ENCODE data around the gene GP5.

GP5 gene

GRCh38 chr3:194424953-194425352 lies 25.9 kb upstream of the GP5 start:
- Histone ChIP-seq H3K79me2 (ENCODE audit: control insufficient read depth, insufficient read depth, low read length, unreplicated experiment) (peaks cover 15% of the 10 kb centered on the region), H2AFZ (ENCODE audit: low read length, unreplicated experiment) (no peak overlapping the region), H3K27me3 (ENCODE audit: insufficient read depth, low read length) (no peaks in the 10 kb centered on the region), H3K27ac (ENCODE audit: low read depth, low read length) (peak overlapping the region; percentile 27; the same call in 1 of the 2 replicates), H3K36me3 (ENCODE audit: insufficient read depth, low read length) (peaks cover 47% of the 10 kb centered on the region), H3K4me1 (ENCODE audit: control insufficient read depth, insufficient read depth, low read length, unreplicated experiment) (peaks cover 34% of the 10 kb centered on the region), H3K4me3 (ENCODE audit: low read depth, low read length) (no peak overlapping the region)

- Histone ChIP-seq H3K4me1 (ENCODE audit: control insufficient read depth, insufficient read depth, low read length, unreplicated experiment) (peaks cover 34% of the 10 kb centered on the region), H3K79me2 (ENCODE audit: control insufficient read depth, insufficient read depth, low read length, unreplicated experiment) (peaks cover 12% of the 10 kb centered on the region), H3K27me3 (ENCODE audit: insufficient read depth, low read length) (no peaks in the 10 kb centered on the region), H3K27ac (ENCODE audit: low read depth, low read length) (no peak overlapping the region), H3K4me3 (ENCODE audit: low read depth, low read length) (no peak overlapping the region), H2AFZ (ENCODE audit: low read length, unreplicated experiment) (no peak overlapping the region), H3K36me3 (ENCODE audit: insufficient read depth, low read length) (peaks cover 45% of the 10 kb centered on the region)
Measured at GRCh38 chr3:194424373-194424772, 25.3 kb upstream of the GP5 start.

GRCh38 chr3:194423317-194423716 lies 24.3 kb upstream of the GP5 start:
- 0 out of 2 replicates have a peak overlapping the region, but pooled peaks have one; percentile 34 for H3K27ac ChIP-seq (ENCODE audit: low read depth, low read length)
- H3K36me3 ChIP-seq (ENCODE audit: insufficient read depth, low read length) = peaks cover 49% of the 10 kb centered on the region
- H3K4me1 ChIP-seq (ENCODE audit: control insufficient read depth, insufficient read depth, low read length, unreplicated experiment) = peaks cover 34% of the 10 kb centered on the region
- H3K27me3 ChIP-seq (ENCODE audit: insufficient read depth, low read length) = no peaks in the 10 kb centered on the region
- H3K4me3 ChIP-seq (ENCODE audit: low read depth, low read length) = no peak overlapping the region
- H2AFZ ChIP-seq (ENCODE audit: low read length, unreplicated experiment) = no peak overlapping the region
- H3K79me2 ChIP-seq (ENCODE audit: control insufficient read depth, insufficient read depth, low read length, unreplicated experiment) = peaks cover 18% of the 10 kb centered on the region

- Histone ChIP-seq H3K27ac (ENCODE audit: low read depth, low read length) (peak overlapping the region; percentile 34; the same call in 1 of the 2 replicates), H3K4me1 (ENCODE audit: control insufficient read depth, insufficient read depth, low read length, unreplicated experiment) (peaks cover 34% of the 10 kb centered on the region), H3K27me3 (ENCODE audit: insufficient read depth, low read length) (no peaks in the 10 kb centered on the region), H3K79me2 (ENCODE audit: control insufficient read depth, insufficient read depth, low read length, unreplicated experiment) (peaks cover 18% of the 10 kb centered on the region), H3K4me3 (ENCODE audit: low read depth, low read length) (no peak overlapping the region), H2AFZ (ENCODE audit: low read length, unreplicated experiment) (no peak overlapping the region), H3K36me3 (ENCODE audit: insufficient read depth, low read length) (peaks cover 43% of the 10 kb centered on the region)
Measured at GRCh38 chr3:194422188-194422587, 23.1 kb upstream of the GP5 start.

GRCh38 chr3:194418671-194419070 lies 19.6 kb upstream of the GP5 start:
- Histone ChIP-seq H3K4me3 (ENCODE audit: low read depth, low read length) (no peak overlapping the region), H3K36me3 (ENCODE audit: insufficient read depth, low read length) (peaks cover 34% of the 10 kb centered on the region), H3K4me1 (ENCODE audit: control insufficient read depth, insufficient read depth, low read length, unreplicated experiment) (peaks cover 20% of the 10 kb centered on the region), H3K27ac (ENCODE audit: low read depth, low read length) (no peak overlapping the region), H3K79me2 (ENCODE audit: control insufficient read depth, insufficient read depth, low read length, unreplicated experiment) (peaks cover 12% of the 10 kb centered on the region), H3K27me3 (ENCODE audit: insufficient read depth, low read length) (no peaks in the 10 kb centered on the region), H2AFZ (ENCODE audit: low read length, unreplicated experiment) (no peak overlapping the region)

GRCh38 chr3:194407423-194407822 lies 8.4 kb upstream of the GP5 start:
- peak overlapping the region; percentile 48 for H3K27ac ChIP-seq (ENCODE audit: low read depth, low read length)
- peaks cover 7% of the 10 kb centered on the region for H3K4me1 ChIP-seq (ENCODE audit: control insufficient read depth, insufficient read depth, low read length, unreplicated experiment)
- peaks cover 37% of the 10 kb centered on the region for H3K36me3 ChIP-seq (ENCODE audit: insufficient read depth, low read length)
- no peak overlapping the region for H3K4me3 ChIP-seq (ENCODE audit: low read depth, low read length)
- H3K27me3 ChIP-seq (ENCODE audit: insufficient read depth, low read length) = no peaks in the 10 kb centered on the region
- no peak overlapping the region for H2AFZ ChIP-seq (ENCODE audit: low read length, unreplicated experiment)
- no peaks in the 10 kb centered on the region for H3K79me2 ChIP-seq (ENCODE audit: control insufficient read depth, insufficient read depth, low read length, unreplicated experiment)

- Histone ChIP-seq H2AFZ (ENCODE audit: low read length, unreplicated experiment) (no peak overlapping the region), H3K4me1 (ENCODE audit: control insufficient read depth, insufficient read depth, low read length, unreplicated experiment) (peaks cover 7% of the 10 kb centered on the region), H3K4me3 (ENCODE audit: low read depth, low read length) (no peak overlapping the region), H3K79me2 (ENCODE audit: control insufficient read depth, insufficient read depth, low read length, unreplicated experiment) (no peaks in the 10 kb centered on the region), H3K36me3 (ENCODE audit: insufficient read depth, low read length) (peaks cover 28% of the 10 kb centered on the region), H3K27ac (ENCODE audit: low read depth, low read length) (no peak overlapping the region), H3K27me3 (ENCODE audit: insufficient read depth, low read length) (no peaks in the 10 kb centered on the region)
Measured at GRCh38 chr3:194405766-194406165, 6.7 kb upstream of the GP5 start.

- H3K27me3 ChIP-seq (ENCODE audit: insufficient read depth, low read length) = no peaks in the 10 kb centered on the region
- H3K79me2 ChIP-seq (ENCODE audit: control insufficient read depth, insufficient read depth, low read length, unreplicated experiment) = no peaks in the 10 kb centered on the region
- H2AFZ ChIP-seq (ENCODE audit: low read length, unreplicated experiment) = no peak overlapping the region
- H3K27ac ChIP-seq (ENCODE audit: low read depth, low read length) = no peak overlapping the region
- peaks cover 28% of the 10 kb centered on the region for H3K36me3 ChIP-seq (ENCODE audit: insufficient read depth, low read length)
- peaks cover 7% of the 10 kb centered on the region for H3K4me1 ChIP-seq (ENCODE audit: control insufficient read depth, insufficient read depth, low read length, unreplicated experiment)
- H3K4me3 ChIP-seq (ENCODE audit: low read depth, low read length) = no peak overlapping the region
Measured at GRCh38 chr3:194404365-194405140, 5.5 kb upstream of the GP5 start.

GRCh38 chr3:194401868-194402329 lies 2.8 kb upstream of the GP5 start:
- Histone ChIP-seq H3K36me3 (ENCODE audit: insufficient read depth, low read length) (peaks cover 21% of the 10 kb centered on the region), H3K4me1 (ENCODE audit: control insufficient read depth, insufficient read depth, low read length, unreplicated experiment) (no peaks in the 10 kb centered on the region), H3K27me3 (ENCODE audit: insufficient read depth, low read length) (peaks cover 19% of the 10 kb centered on the region), H2AFZ (ENCODE audit: low read length, unreplicated experiment) (no peak overlapping the region), H3K4me3 (ENCODE audit: low read depth, low read length) (no peak overlapping the region), H3K79me2 (ENCODE audit: control insufficient read depth, insufficient read depth, low read length, unreplicated experiment) (no peaks in the 10 kb centered on the region), H3K27ac (ENCODE audit: low read depth, low read length) (no peak overlapping the region)

GRCh38 chr3:194401346-194401745 lies 2.3 kb upstream of the GP5 start:
- H3K27me3 ChIP-seq (ENCODE audit: insufficient read depth, low read length) = peaks cover 24% of the 10 kb centered on the region
- peaks cover 21% of the 10 kb centered on the region for H3K36me3 ChIP-seq (ENCODE audit: insufficient read depth, low read length)
- no peaks in the 10 kb centered on the region for H3K79me2 ChIP-seq (ENCODE audit: control insufficient read depth, insufficient read depth, low read length, unreplicated experiment)
- H3K27ac ChIP-seq (ENCODE audit: low read depth, low read length) = no peak overlapping the region
- no peak overlapping the region for H3K4me3 ChIP-seq (ENCODE audit: low read depth, low read length)
- no peak overlapping the region for H2AFZ ChIP-seq (ENCODE audit: low read length, unreplicated experiment)
- no peaks in the 10 kb centered on the region for H3K4me1 ChIP-seq (ENCODE audit: control insufficient read depth, insufficient read depth, low read length, unreplicated experiment)

- Histone ChIP-seq H2AFZ (ENCODE audit: low read length, unreplicated experiment) (no peak overlapping the region), H3K4me1 (ENCODE audit: control insufficient read depth, insufficient read depth, low read length, unreplicated experiment) (no peaks in the 10 kb centered on the region), H3K27me3 (ENCODE audit: insufficient read depth, low read length) (peaks cover 24% of the 10 kb centered on the region), H3K79me2 (ENCODE audit: control insufficient read depth, insufficient read depth, low read length, unreplicated experiment) (no peaks in the 10 kb centered on the region), H3K27ac (ENCODE audit: low read depth, low read length) (no peak overlapping the region), H3K4me3 (ENCODE audit: low read depth, low read length) (no peak overlapping the region), H3K36me3 (ENCODE audit: insufficient read depth, low read length) (peaks cover 12% of the 10 kb centered on the region)
Measured at GRCh38 chr3:194399874-194400411, 877 bp upstream of the GP5 start.

All from ACC112 (cell line).